Measurements from ENCODE around the gene SLC38A3.

Gene SLC38A3

GRCh38 chr3:50184242-50184978 lies 20.7 kb upstream of the SLC38A3 start:
- DNase-seq (ENCODE audit: low read depth), result no peak
- TF ChIP-seq CTCF (conservative IDR thresholded peaks at IDR 0.05; ENCODE audit: low read depth, low read length), result no peak

GRCh38 chr3:50185230-50185629 lies 19.8 kb upstream of the SLC38A3 start:
- no peak overlapping the region for H3K4me3 ChIP-seq (ENCODE audit: low read depth, low read length)

More at GRCh38 chr3:50184242-50184978, 20.7 kb upstream of the SLC38A3 start:
- no peak overlapping the region for H3K4me3 ChIP-seq (ENCODE audit: low read depth, low read length)

GRCh38 chr3:50186096-50186495 lies 19.0 kb upstream of the SLC38A3 start:
- no peak overlapping the region for H3K4me3 ChIP-seq (ENCODE audit: low read depth, low read length)
- TF ChIP-seq CTCF (conservative IDR thresholded peaks at IDR 0.05; ENCODE audit: low read depth, low read length), result no peak
- no peak for DNase-seq (ENCODE audit: low read depth)

More at GRCh38 chr3:50185230-50185629, 19.8 kb upstream of the SLC38A3 start:
- TF ChIP-seq CTCF (conservative IDR thresholded peaks at IDR 0.05; ENCODE audit: low read depth, low read length), result no peak
- no peak for DNase-seq (ENCODE audit: low read depth)

- DNase-seq (ENCODE audit: low read depth), result no peak
- TF ChIP-seq CTCF (conservative IDR thresholded peaks at IDR 0.05; ENCODE audit: low read depth, low read length), result no peak
- no peak overlapping the region for H3K4me3 ChIP-seq (ENCODE audit: low read depth, low read length)
Measured at GRCh38 chr3:50187750-50188149, 17.3 kb upstream of the SLC38A3 start.

GRCh38 chr3:50189274-50189673 lies 15.8 kb upstream of the SLC38A3 start:
- peak; percentile 89 for DNase-seq (ENCODE audit: low read depth)
- peak; percentile 95 for TF ChIP-seq CTCF (conservative IDR thresholded peaks at IDR 0.05; ENCODE audit: low read depth, low read length)
- no peak overlapping the region for H3K4me3 ChIP-seq (ENCODE audit: low read depth, low read length)

- TF ChIP-seq CTCF (conservative IDR thresholded peaks at IDR 0.05; ENCODE audit: low read depth, low read length), result no peak
- no peak for DNase-seq (ENCODE audit: low read depth)
- H3K4me3 ChIP-seq (ENCODE audit: low read depth, low read length), result no peak overlapping the region
Measured at GRCh38 chr3:50189989-50190388, 15.1 kb upstream of the SLC38A3 start.

Measured in choroid plexus epithelial cell (primary cell).